Prostate gland (tissue), 2 donors: ENCODE measurements around the gene UBE4B.

Experiments used
- POLR2A ChIP-seq: fragments of 450-650 bp; IDR thresholded peaks from one replicate; pipeline ENCODE4 v1.6.1; 2016; ENCODE audit warnings: antibody characterized with exemption, mild to moderate bottlenecking
- POLR2AphosphoS5 ChIP-seq: sonication (generic); formaldehyde crosslinking; IDR thresholded peaks from one replicate; pipeline ENCODE4 v1.6.1; 2017; ENCODE audit warnings: antibody characterized with exemption
- TF ChIP-seq, protein P1 (sequence below), 4 experiments: fragments of 200-600 bp in 2 of 4; fragments of 450-650 bp in 2 of 4; sonication (generic) in 2 of 4; IDR thresholded peaks; 1 replicate in 3 of 4; 2 replicates in 1 of 4; pipeline ENCODE4 v1.5.1; 2016 to 2019; ENCODE audit warnings: antibody characterized with exemption in 4 of 4, mild to moderate bottlenecking in 2 of 4, moderate library complexity in 2 of 4

DNA sequence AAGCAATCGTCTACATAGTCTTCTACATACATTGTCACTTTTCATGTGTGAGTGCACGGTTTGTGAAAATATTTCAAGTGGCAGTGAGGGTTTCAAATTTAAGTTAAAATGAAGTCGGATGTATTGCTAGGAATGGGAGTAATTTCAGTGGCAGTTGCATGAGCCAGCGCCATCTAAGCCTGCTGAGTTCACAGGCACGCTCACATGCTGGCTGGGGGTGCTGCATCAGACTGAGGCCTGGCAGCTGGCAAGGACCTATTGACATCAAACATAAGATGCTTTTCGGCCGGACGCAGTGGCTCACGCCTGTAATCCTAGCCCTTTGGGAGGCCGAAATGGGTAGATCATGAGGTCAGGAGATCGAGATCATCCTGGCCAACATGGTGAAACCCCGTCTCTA, 80.7 kb downstream of the UBE4B start:
- TF ChIP-seq POLR2AphosphoS5 (no peak), POLR2A (no peak)
- TF ChIP-seq, protein P1, sequence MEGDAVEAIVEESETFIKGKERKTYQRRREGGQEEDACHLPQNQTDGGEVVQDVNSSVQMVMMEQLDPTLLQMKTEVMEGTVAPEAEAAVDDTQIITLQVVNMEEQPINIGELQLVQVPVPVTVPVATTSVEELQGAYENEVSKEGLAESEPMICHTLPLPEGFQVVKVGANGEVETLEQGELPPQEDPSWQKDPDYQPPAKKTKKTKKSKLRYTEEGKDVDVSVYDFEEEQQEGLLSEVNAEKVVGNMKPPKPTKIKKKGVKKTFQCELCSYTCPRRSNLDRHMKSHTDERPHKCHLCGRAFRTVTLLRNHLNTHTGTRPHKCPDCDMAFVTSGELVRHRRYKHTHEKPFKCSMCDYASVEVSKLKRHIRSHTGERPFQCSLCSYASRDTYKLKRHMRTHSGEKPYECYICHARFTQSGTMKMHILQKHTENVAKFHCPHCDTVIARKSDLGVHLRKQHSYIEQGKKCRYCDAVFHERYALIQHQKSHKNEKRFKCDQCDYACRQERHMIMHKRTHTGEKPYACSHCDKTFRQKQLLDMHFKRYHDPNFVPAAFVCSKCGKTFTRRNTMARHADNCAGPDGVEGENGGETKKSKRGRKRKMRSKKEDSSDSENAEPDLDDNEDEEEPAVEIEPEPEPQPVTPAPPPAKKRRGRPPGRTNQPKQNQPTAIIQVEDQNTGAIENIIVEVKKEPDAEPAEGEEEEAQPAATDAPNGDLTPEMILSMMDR (IDR thresholded peaks at IDR 0.05): no peak
